HG03575 (cell line): Measurements from ENCODE around the gene AMZ2.
"Not testable (repeated sequence)": the region's sequence is repeated elsewhere in the genome, so short reads cannot be mapped to it uniquely, and the experiment has no call there.

Experiments used
- ATAC-seq: cut with Tn5 transposase; IDR thresholded peaks from one replicate; pipeline ENCODE4 v1.9.1; 2021; ENCODE audit not compliant: unreplicated experiment, insufficient number of reproducible peaks, low FRiP score; ENCODE audit errors: extremely low read depth

Gene AMZ2

GRCh38 chr17:68247445-68248198 is at the start of gene AMZ2:
Gene AMZ2, plus strand, starts transcription at chr17:68248043. Its CDS starts 2,145 bp downstream, at chr17:68250188.
- peak; percentile 36 for ATAC-seq

GRCh38 chr17:68198931-68199836 is 48.7 kb upstream of the AMZ2 start:
- ATAC-seq, result no peak

- no peak for ATAC-seq
These were observed 47.8 kb upstream of the AMZ2 start for GRCh38 chr17:68199837-68200688.

- ATAC-seq, result no peak
These were observed 47.0 kb upstream of the AMZ2 start for GRCh38 chr17:68200689-68201417.

GRCh38 chr17:68201418-68201771 is 46.4 kb upstream of the AMZ2 start:
- not testable (repeated sequence) for ATAC-seq

GRCh38 chr17:68202321-68202720 is 45.5 kb upstream of the AMZ2 start:
- ATAC-seq, result not testable (repeated sequence)

GRCh38 chr17:68204736-68205135 is 43.1 kb upstream of the AMZ2 start:
- no peak for ATAC-seq

- peak; percentile 44 for ATAC-seq
These were observed 42.5 kb upstream of the AMZ2 start for GRCh38 chr17:68205251-68205807.

GRCh38 chr17:68205808-68206720 is 41.8 kb upstream of the AMZ2 start:
- no peak for ATAC-seq

- no peak for ATAC-seq
These were observed 40.1 kb upstream of the AMZ2 start for GRCh38 chr17:68207651-68208253.

GRCh38 chr17:68208651-68209050 is 39.2 kb upstream of the AMZ2 start:
- not testable (repeated sequence) for ATAC-seq

GRCh38 chr17:68209191-68209900 is 38.5 kb upstream of the AMZ2 start:
- ATAC-seq, result not testable (repeated sequence)

- ATAC-seq, result no peak
These were observed 37.1 kb upstream of the AMZ2 start for GRCh38 chr17:68210570-68211315.

GRCh38 chr17:68213428-68214411 is 34.1 kb upstream of the AMZ2 start:
- not testable (repeated sequence) for ATAC-seq

- ATAC-seq, result not testable (repeated sequence)
These were observed 32.4 kb upstream of the AMZ2 start for GRCh38 chr17:68215453-68215852.
